Natural killer cell treated with Interleukin-12 subunit alpha and Interleukin-12 subunit beta and Interleukin-15 and Interleukin-18, amount 100 ng/mL, for 72 hours (primary cell): ENCODE measurements around the gene ARMC6. TPM values are rescaled to one million over a fixed set of nuclear protein-coding genes. Genes with fewer than 3 reads are reported as not detected.
A peak's percentile ranks its signal among the peaks of the same experiment; 100 is the strongest.

ENCODE experiments used
- ATAC-seq, 2 donors: fragments of 150-1000 bp; cut with Tn5 transposase in 1 of 2; sonication (Bioruptor Pico), chemical (Tn5 transposase) in 1 of 2; 2 replicates each; pipeline ENCODE4 v1.10.0; 2021
- DNase-seq: peaks from one replicate; pipeline ENCODE4 v3.0.0; 2022; ENCODE audit warnings: low spot score
- H3K27ac Mint-ChIP-seq, 2 donors: 1 replicate in 1 of 2; 2 replicates in 1 of 2; pipeline ENCODE4 v1.8.0; 2022; ENCODE audit warnings: mixed read lengths in 2 of 2, mild to moderate bottlenecking in 1 of 2, moderate library complexity in 1 of 2
- H3K27me3 Mint-ChIP-seq, 2 donors: 1 replicate in 1 of 2; 2 replicates in 1 of 2; pipeline ENCODE4 v1.8.0; 2022; ENCODE audit warnings: mixed read lengths in 2 of 2
- H3K36me3 Mint-ChIP-seq: one replicate; pipeline ENCODE4 v1.8.0; 2022; ENCODE audit warnings: mixed read lengths
- H3K4me1 Mint-ChIP-seq, 2 donors: 1 replicate in 1 of 2; 2 replicates in 1 of 2; pipeline ENCODE4 v1.8.0; 2022; ENCODE audit warnings: low read depth in 2 of 2, mixed read lengths in 2 of 2, mild to moderate bottlenecking in 1 of 2
- H3K4me3 Mint-ChIP-seq: one replicate; pipeline ENCODE4 v1.8.0; 2022; ENCODE audit warnings: mixed read lengths
- H3K9me3 Mint-ChIP-seq: 2 replicates; pipeline ENCODE4 v1.8.0; 2022; ENCODE audit warnings: mixed read lengths
- total RNA-seq, 2 donors: library from RNA; stranded (reverse); gene quantifications; one replicate each; pipeline ENCODE4 v1.2.3, GENCODE V29; 2022

ARMC6 gene
- total RNA-seq, 2 donors from 2014 or later, result 22.3 to 43.9 TPM

GRCh38 chr19:19063183-19064097, 30.0 kb downstream of the ARMC6 start, which contains the start of gene SLC25A42:
Gene SLC25A42, plus strand, starts transcription at chr19:19063994. Its CDS starts 32,131 bp downstream, at chr19:19096125.
- Mint-ChIP-seq H3K27me3 (no peaks in the 10 kb centered on the region), H3K4me1 (peaks cover 23 to 34% of the 10 kb centered on the region in 2 donors), H3K36me3 (no peaks in the 10 kb centered on the region), H3K9me3 (no peaks in the 10 kb centered on the region), H3K4me3 (peak within 1 kb of the TSS; percentile 83), H3K27ac (peak within 1 kb of the TSS; percentile 60 to 93)
- peak; percentile 97 for ATAC-seq
- DNase-seq, result peak; percentile 100

GRCh38 chr19:19064098-19064722, 30.8 kb downstream of the ARMC6 start:
- Mint-ChIP-seq H3K27ac (peak overlapping the region; percentile 60 to 93), H3K36me3 (no peaks in the 10 kb centered on the region), H3K27me3 (no peaks in the 10 kb centered on the region), H3K4me1 (peaks cover 24 to 34% of the 10 kb centered on the region in 2 donors), H3K4me3 (peak overlapping the region; percentile 83), H3K9me3 (no peaks in the 10 kb centered on the region)
- ATAC-seq (no peak), DNase-seq (no peak)

- Mint-ChIP-seq H3K36me3 (no peaks in the 10 kb centered on the region), H3K4me3 (peak overlapping the region; percentile 83), H3K27ac (peak overlapping the region; percentile 60 to 93), H3K4me1 (peaks cover 30 to 34% of the 10 kb centered on the region in 2 donors), H3K9me3 (no peaks in the 10 kb centered on the region), H3K27me3 (no peaks in the 10 kb centered on the region)
- DNase-seq, result no peak
- ATAC-seq, result no peak
Measured at GRCh38 chr19:19064811-19065745, 31.7 kb downstream of the ARMC6 start.

DNA sequence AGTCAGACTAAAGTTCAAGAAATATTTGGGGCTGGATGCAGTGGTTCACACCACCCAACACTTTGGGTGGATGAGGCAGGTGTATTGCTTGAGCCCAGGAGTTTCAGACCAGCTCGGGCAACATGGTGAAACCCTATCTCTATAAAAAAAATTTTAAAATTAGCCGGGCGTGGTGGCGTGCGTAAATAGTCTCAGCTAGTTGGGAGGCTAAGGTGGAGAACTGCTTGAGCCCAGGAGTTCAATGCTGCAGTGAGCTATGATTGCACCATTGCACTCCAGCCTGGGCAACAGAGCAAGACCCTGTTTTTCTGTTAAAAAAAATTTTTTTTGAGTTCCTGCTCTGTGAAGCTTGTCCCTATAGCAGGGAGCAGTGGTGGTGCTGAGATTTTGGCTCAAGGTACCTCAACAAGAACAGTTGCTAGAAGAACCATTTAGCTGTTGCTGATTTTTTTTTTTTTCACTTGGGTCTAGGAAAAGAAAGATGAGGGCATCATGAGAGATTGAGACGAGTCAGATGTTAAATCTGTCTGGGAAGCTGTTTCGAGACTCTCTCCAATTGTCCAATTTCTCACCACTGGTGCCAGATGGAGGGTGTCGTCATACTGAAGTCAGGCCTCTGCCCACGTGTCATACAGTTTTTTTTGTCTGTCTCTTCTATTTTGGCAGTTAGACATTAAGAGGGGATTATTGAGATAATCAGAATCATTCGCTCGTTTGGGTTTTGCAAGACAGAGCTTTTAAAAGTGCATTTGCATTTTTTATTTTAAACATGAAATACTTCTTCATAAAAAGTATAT, 34.1 kb downstream of the ARMC6 start:
- H3K4me3 Mint-ChIP-seq, result peak overlapping the region; percentile 13
- H3K27ac Mint-ChIP-seq, result peak overlapping the region; percentile 23 to 50
- no peaks in the 10 kb centered on the region for H3K36me3 Mint-ChIP-seq
- no peaks in the 10 kb centered on the region for H3K9me3 Mint-ChIP-seq
- no peak for DNase-seq
- no peaks in the 10 kb centered on the region for H3K27me3 Mint-ChIP-seq
- ATAC-seq, result no peak
- peaks cover 32 to 34% of the 10 kb centered on the region in 2 donors for H3K4me1 Mint-ChIP-seq

DNA sequence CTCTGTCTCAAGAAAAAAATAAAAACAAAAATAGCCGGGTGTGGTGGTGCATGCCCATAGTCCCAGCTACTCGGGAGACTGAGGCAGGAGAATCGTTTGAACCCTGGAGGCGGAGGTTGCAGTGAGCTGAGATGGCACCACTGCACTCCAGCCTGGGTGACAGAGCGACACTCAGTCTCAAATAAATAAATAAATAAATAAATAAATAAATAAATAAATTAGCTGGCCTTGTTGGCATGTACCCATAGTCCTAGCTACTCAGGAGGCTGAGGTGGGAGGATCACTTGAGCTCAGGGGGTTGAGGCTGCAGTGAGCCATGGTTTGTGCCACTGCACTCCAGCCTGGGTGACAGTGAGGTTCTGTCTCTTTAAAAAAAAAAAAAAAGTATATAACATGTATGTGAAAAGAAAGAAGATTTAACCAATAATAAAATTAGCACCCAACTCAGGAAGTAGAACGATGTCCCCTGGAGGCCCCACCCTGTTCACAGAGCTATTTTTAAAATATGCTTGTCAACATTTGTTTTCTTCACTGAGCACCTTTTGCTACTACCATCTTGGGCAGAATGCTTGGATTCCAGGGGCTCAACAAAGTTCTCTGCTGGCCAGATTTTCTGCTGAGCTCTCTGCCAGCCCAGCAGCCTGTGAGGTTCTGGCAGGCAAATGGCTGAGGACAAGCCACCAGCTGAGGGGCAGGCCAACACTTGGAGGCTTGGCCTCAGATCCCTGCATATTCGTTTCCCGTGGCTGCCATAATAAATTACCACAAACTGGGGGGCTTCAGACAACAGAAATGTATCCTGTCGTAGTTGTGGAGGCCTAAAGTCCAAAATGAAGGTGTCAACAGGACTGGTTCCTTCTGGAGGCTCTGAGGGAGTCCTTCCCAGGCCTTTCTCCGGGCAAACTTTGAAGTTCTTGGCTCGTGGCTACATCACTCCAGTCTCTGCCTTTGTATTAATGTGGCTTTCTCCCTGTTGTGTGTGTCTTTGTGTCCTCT, 35.6 kb downstream of the ARMC6 start:
- Mint-ChIP-seq H3K36me3 (no peaks in the 10 kb centered on the region), H3K4me3 (no peak overlapping the region), H3K27ac (peak overlapping the region; percentile 14 to 39), H3K4me1 (peaks cover 26 to 36% of the 10 kb centered on the region in 2 donors), H3K27me3 (no peaks in the 10 kb centered on the region), H3K9me3 (no peaks in the 10 kb centered on the region)
- ATAC-seq (no peak), DNase-seq (no peak)

GRCh38 chr19:19071897-19072296, 38.5 kb downstream of the ARMC6 start:
- no peak overlapping the region for H3K4me3 Mint-ChIP-seq

DNA sequence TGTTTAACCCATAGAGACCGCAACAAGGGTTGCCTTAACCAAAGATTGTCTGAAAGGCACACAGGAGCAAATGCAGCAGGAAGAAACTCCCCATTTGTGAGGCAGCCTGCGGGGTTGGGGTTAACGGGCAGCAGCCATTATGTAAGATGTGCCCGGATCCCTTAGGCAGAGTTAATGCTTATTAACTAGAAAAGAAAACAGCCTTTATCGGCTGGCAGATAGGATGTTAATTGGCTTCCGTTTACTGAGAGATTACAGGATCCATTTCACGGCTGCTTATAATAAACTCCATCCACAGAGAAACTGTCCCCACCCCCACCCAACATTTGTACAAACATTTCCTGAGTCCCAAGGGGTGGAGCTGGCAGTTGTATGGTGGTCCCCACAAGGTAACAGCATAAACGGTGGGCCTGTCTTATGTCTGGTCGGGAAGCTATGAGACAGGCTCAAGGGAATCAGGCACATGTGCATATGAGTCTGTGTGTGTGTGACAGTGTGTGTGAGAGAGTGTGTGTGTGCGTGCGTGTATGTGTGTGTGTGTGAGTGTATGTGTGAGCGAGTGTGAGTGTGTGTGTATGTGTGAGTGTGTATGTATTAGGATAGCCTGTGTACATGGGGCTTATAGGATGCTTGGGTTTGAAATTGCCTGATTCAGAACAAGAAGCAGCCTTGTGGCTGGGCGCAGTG, 40.9 kb downstream of the ARMC6 start:
- Mint-ChIP-seq H3K9me3 (no peaks in the 10 kb centered on the region), H3K27me3 (no peaks in the 10 kb centered on the region), H3K27ac (no peak overlapping the region), H3K4me3 (no peak overlapping the region), H3K36me3 (no peaks in the 10 kb centered on the region), H3K4me1 (peaks cover 17 to 33% of the 10 kb centered on the region in 2 donors)
- ATAC-seq (no peak), DNase-seq (no peak)

More at GRCh38 chr19:19071897-19072296, 38.5 kb downstream of the ARMC6 start:
- no peak for DNase-seq
- Mint-ChIP-seq H3K27me3 (no peaks in the 10 kb centered on the region), H3K9me3 (no peaks in the 10 kb centered on the region), H3K4me1 (peaks cover 18 to 33% of the 10 kb centered on the region in 2 donors), H3K27ac (no peak overlapping the region), H3K36me3 (no peaks in the 10 kb centered on the region)
- no peak for ATAC-seq

DNA sequence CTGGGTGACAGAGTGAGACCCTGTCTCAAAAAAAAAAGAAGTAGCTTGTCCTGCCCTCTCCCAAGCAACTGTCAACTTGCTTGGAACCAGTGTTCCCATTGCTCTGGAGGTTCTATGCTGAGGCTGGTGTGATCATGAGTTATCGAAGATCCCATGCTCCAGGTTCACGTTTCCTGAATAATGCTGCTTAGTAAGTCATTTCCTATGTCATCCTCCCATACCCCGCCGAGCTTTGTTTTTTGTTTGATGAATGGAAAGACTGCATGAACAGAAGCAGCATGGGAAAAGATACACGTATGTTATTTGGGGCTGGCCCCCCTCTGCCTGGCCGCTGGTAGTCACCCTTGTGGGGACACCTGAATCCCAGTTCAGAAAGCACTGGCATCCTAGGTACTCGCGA, 41.7 kb downstream of the ARMC6 start:
- no peak overlapping the region for H3K27ac Mint-ChIP-seq
- no peaks in the 10 kb centered on the region for H3K9me3 Mint-ChIP-seq
- H3K27me3 Mint-ChIP-seq, result no peaks in the 10 kb centered on the region
- DNase-seq (no peak), ATAC-seq (no peak)
- H3K36me3 Mint-ChIP-seq, result no peaks in the 10 kb centered on the region
- H3K4me1 Mint-ChIP-seq, result peaks cover 21 to 36% of the 10 kb centered on the region in 2 donors
- H3K4me3 Mint-ChIP-seq, result no peak overlapping the region

GRCh38 chr19:19076476-19076875, 43.1 kb downstream of the ARMC6 start:
- H3K4me3 Mint-ChIP-seq, result no peak overlapping the region
- no peaks in the 10 kb centered on the region for H3K9me3 Mint-ChIP-seq
- H3K36me3 Mint-ChIP-seq, result no peaks in the 10 kb centered on the region
- H3K27me3 Mint-ChIP-seq, result no peaks in the 10 kb centered on the region
- peaks cover 21 to 30% of the 10 kb centered on the region in 2 donors for H3K4me1 Mint-ChIP-seq
- H3K27ac Mint-ChIP-seq, result peak overlapping the region in 1 of 2 donors; percentile 51
- ATAC-seq, result no peak
- no peak for DNase-seq

DNA sequence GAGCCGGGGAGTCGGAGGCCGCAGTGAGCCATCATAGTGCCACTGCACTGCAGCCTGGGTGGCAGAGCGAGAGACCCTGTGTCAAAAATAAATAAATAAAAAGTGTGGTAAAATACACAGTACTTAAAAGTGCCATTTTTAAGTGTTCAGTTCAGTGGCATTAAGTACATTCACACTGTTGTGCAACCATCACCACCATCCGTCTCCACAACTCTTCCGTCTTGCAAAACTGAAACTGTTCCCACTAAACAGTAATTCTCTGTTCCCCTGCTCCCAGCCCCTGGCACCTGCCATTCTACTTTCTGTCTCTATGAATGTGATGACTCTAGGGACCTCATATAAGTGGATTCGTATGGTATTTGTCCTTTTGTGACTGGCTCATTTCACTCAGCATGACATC, 43.7 kb downstream of the ARMC6 start:
- Mint-ChIP-seq H3K9me3 (no peaks in the 10 kb centered on the region), H3K27ac (peak overlapping the region in 1 of 2 donors; percentile 51), H3K27me3 (no peaks in the 10 kb centered on the region), H3K4me3 (no peak overlapping the region), H3K36me3 (no peaks in the 10 kb centered on the region), H3K4me1 (peaks cover 25 to 33% of the 10 kb centered on the region in 2 donors)
- no peak for ATAC-seq
- no peak for DNase-seq

GRCh38 chr19:19078801-19079200, 45.4 kb downstream of the ARMC6 start:
- DNase-seq (no peak), ATAC-seq (no peak)
- peaks cover 22 to 33% of the 10 kb centered on the region in 2 donors for H3K4me1 Mint-ChIP-seq
- no peak overlapping the region for H3K27ac Mint-ChIP-seq
- no peaks in the 10 kb centered on the region for H3K9me3 Mint-ChIP-seq
- no peaks in the 10 kb centered on the region for H3K36me3 Mint-ChIP-seq
- no peaks in the 10 kb centered on the region for H3K27me3 Mint-ChIP-seq
- H3K4me3 Mint-ChIP-seq, result no peak overlapping the region
